HG03565 (cell line): ENCODE measurements around the gene PSMA8.
"Not testable (repeated sequence)": the region's sequence is repeated elsewhere in the genome, so short reads cannot be mapped to it uniquely, and the experiment has no call there.

Source experiments
- ATAC-seq: cut with Tn5 transposase; IDR thresholded peaks from one replicate; pipeline ENCODE4 v1.9.1; 2021; ENCODE audit warnings: mild to moderate bottlenecking, moderate library complexity; ENCODE audit not compliant: unreplicated experiment

PSMA8 gene

DNA sequence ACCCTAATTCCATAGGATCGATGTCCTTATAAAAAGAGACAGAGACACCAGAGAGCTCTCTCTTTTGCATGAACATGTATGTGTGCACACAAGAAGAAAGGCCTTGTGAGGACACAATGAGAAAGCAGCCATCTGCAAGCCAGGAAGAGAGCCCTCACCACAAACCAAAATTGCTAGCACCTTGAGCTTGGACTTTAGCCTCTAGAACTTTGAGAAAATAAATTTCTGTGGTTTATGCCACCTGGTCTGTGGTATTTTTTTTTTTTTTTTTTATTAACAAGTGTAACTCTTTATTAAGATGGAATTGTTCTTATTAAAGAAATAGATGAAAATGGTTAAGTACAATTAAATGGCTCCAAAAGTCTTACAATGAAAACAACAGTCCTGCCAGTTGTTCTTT lies 33.9 kb downstream of the PSMA8 start:
- ATAC-seq = peak; percentile 82

DNA sequence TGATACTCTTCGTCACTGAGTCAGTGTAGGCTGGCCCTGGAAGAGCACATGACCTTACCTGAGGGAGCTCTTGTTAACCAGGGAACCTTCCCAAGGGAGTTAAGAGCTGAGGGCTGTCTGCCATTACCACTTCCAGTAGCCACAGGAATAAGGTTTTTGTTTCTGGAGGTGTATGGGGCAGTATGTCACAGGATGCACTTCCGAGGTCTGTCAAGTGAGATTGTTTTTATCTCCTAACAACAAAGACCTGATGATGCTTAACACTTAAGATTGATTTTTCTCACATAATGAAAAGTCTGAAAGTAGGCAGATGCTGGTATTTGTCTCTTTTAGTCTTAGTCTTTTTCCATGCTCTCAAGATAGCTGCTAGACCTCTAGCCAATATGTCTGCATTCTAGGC lies 41.8 kb downstream of the PSMA8 start:
- ATAC-seq = no peak

DNA sequence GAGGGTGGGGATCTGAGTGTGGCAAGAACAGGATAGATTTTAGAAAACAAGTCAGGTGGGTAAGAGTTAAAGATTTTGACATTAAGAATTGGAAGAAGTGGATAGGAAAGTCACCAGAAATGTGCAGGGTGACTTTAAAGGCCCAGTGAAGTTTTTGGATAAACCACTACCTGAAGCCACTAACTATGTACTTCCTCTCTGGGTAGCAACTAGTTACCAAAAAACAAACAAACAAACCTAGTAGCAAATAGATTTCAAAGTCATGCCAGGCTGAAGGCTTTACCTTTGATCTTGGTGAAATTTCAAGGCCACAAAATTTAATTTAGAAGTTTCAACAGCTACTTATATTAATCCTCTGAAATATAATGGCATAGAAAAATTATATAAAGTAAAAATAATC lies 42.5 kb downstream of the PSMA8 start:
- ATAC-seq = no peak

DNA sequence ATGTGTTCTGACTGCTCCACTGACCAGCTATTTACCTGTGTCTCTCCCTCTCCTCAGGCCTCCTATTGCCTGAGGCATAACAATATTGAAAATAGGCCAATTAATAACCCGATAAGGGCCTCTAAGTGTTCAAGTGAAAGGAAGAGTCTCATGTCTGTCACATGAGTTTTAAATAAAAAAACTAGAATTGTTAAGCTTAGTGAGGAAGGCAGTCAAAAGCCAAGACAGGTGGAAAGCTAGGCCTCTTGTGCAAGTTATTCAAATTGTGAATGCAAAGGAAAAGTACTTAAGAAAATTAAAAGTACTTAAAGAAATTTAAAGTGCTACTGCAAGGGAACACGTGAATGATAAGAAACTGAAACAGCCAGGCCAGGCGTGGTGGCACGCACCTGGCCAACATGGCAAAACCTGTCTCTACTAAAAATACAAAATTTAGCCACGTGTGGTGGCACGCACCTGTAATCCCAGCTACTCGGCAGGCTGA lies 47.7 kb downstream of the PSMA8 start:
- ATAC-seq = peak; percentile 60

DNA sequence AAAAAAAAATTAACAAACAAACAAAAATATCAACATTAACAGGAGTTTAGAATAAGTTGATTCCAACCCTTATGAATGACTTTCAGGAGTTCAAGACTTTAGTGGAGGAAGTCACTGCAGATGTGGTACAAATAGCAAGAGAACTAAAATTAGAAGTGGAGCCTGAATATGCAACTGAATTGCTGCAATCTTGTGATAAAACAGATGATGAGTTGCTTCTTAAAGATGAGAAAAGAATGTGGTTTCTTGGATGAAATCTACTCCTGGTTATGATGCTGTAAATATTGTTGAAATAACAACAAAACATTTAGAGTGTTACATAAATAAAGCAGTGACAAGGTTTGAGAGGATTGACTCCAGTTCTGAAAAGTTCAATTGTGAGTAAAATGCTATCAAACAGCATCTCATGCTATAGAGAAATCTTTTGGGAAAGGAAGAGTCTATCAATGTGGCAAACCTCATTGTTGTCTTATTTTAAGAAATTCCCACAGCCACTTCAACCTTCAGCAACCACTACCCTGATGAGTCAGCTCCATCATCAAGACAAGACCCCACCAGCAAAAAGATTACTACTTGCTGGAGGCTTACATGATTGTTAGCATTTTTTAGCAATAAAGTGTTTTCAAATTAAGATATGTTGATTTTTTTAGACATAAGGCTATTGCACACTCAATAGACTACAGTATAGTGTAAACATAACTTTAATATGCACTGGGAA lies 49.9 kb downstream of the PSMA8 start:
- no peak for ATAC-seq

DNA sequence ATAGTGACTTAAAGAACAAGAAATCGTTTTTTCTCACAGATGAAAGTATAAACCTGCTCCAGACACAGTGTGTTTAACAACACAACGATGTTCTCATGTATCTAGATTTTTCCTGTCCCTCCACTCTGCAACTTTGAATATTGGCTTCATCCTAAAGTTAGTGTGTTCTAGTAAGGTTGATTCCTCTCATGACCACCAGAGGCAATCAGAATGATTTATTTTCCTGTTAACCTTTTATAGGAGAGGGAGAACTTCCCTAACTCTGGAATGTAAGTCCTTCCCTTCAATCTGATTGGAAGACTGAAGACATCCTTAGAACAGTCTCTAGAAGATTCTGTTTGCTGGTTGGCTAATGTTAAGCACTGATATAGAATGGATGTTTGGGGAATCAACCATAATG lies 51.6 kb downstream of the PSMA8 start:
- ATAC-seq = no peak

DNA sequence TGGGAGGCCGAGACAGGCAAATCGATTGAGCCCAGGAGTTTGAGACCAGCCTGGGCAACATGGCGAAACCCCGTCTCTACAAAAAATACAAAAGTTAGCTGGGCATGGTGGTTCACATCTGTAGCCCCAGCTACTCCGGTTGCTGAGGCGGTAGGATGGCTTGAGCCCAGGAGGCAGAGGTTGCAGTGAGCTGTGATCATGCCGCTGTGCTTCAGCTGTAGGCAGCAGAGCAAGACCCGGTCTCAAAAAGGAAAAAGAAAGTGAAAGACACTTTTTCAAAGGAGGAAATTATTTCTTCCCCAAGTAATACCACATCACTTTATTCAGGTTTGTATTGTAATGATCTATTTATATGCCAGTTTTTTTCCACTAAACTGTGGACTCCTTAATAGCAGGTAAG lies 56.8 kb downstream of the PSMA8 start:
- ATAC-seq = peak; percentile 89

DNA sequence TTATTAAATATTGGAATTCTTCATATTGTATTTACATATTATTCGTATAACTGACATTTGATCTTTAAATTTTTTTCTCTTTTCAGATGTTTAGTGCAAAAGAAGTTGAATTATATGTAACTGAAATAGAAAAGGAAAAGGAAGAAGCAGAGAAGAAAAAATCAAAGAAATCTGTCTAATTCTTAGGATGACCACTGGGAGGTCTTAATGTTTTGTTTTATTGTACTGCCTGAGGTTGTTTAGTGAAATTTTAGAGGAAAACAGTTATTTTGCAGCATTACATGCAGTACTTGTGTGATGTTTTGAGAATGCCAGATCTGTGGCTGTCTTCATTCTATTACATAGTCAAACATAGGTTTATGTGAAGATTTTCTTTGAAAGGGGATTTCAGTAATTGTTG lies 58.6 kb downstream of the PSMA8 start:
- no peak for ATAC-seq

DNA sequence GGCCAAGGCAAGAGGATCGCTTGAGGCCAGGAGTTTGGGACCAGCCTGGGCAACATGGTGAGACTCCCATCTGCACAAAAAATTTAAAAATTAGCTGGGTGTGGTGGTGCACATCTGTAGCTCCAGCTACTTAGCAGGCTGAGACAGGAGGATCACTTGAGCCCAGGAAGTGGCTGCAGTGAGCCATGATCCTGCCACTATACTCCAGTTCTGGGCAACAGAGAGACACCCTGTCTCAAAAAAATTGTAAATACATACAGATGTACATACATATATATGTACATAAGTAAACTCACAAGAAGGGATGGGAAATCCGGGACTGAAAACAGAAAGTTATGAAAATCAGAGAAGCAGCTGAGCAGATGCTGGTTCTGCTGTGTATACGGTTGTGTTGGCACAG lies 62.9 kb downstream of the PSMA8 start:
- ATAC-seq = no peak

DNA sequence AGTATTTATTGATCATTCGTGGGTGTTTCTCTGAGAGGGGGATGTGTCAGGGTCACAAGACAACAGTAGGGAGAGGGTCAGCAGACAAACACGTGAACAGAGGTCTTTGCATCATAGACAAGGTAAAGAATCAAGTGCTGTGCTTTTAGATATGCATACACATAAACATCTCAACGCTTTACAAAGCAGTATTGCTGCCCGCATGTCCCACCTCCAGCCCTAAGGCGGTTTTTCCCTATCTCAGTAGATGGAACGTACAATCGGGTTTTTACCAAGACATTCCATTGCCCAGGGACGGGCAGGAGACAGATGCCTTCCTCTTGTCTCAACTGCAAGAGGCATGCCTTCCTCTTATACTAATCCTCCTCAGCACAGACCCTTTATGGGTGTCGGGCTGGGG lies 68.3 kb downstream of the PSMA8 start:
- not testable (repeated sequence) for ATAC-seq

DNA sequence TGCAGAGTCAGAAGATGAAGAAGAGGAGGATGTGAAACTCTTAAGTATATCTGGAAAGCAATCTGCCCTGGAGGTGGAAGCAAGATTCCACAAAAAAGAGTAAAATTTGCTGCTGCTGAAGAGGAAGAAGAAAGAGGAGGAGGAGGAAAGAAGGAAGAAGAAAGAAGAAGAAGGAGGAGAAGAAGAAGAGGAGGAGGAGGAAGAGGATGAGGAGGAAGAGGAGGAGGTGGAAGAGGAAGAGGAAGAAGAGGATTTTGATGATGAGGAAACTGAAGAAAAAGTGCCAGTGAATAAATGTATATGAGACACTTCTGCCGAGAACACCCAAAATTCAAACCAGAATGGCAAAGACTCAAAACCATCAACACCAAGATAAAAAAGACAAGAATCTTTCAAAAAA lies 71.6 kb downstream of the PSMA8 start:
- no peak for ATAC-seq

DNA sequence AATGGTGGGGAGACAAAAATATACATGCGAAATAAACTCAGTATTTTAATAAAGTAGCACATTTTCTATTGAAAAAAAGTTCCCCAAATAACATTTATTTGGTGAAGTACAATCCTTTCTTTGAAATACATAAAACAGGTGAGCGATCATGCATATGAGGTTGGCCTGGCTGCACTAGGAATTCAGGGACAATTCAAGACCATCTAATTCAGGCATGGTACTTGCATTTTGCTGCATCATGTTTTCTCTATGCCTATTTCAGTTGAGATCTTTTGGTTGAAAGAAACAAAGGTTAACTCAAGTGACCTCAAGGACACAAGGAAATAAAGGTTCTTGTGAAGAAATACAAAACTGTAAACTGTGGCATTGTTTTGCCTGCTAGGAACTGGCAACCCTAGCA lies 72.8 kb downstream of the PSMA8 start:
- no peak for ATAC-seq

DNA sequence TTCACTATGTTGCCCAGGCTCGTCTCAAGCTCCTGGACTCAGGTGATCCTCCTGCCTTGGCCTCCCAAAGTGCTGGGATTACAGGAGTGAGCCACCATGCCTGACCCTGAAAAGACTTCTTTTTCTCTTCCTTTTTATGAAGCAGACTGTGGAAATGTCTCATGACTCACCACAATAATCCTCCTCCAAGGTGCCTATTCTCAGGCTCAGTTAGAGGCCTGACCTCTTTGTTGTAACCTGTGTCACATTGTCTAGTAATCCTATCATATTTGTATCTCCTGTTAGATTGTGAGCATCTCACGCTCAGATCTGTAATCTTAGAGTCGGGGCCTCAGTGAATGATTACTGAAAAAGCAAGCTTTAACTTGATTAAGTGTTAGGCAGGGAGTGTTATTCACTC lies 74.3 kb downstream of the PSMA8 start:
- no peak for ATAC-seq

DNA sequence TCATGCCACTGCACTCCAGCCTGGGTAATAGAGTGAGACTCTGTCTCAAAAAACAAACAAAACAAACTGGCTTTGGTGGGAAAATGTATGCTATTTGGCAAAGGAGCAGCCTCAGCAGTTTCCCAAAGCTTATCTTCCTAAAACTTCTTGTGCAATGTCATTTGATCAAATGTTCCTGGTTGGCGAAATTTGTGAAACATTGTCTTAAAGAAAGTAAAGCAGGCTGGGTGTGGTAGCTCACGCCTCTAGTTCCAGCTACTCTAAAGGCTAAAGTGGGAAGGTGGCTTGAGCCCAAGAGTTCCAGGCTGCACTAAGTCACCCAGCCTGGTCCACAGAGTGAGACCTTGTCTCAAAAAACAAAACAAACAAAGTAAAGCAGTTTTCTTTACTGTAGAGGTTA lies 75.3 kb downstream of the PSMA8 start:
- ATAC-seq = no peak

DNA sequence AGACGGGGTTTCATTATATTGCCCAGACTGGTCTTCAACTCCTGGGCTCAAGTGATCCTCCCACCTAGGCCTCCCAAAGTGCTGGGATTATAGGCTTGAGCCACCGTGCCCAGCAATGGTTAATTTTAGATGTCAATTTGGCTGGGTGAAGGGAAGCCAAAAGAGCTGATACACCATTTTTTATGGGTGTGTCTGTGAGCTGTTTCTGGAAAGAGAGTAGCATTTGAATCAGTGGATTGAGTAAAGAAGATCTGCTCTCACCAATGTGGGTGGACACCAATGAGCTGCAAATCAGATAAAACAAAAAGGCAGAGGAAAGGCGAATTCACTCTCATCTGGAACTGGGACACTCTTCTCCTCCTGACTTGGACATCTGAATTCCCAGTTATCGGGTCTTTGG lies 76.5 kb downstream of the PSMA8 start:
- no peak for ATAC-seq

DNA sequence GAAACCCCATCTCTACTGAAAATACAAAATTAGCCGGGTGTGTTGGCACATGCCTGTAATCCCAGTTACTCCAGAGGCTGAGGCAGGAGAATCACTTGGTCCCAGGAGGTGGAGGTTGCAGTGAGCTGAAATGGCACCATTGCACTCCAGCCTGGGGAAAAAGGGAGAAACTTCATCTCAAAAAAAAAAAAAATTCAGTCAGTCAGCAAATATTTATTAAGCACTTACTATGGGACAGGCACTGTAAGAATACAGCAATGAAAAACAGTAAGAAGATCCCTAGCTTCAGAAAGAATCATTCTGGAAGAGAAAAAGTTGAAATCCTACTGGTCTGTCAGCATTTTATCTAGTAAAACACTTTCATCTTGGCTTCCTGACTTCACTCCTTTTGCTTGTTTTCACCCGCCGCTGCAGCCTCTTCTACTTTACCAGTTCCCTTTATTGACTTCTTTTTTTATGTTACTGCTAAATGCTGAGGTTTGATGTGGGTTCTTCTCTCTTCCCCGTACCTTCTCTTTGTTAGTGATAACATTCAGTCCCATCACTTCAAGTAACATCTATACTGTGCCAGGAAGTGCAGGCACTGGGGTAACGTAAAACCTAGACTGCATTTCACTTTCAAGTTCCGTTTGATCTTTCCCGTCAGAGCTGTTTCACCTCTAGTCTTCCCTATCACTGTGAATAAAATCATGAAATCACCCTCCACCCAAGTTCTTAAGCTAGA lies 81.7 kb downstream of the PSMA8 start:
- peak; percentile 94 for ATAC-seq

DNA sequence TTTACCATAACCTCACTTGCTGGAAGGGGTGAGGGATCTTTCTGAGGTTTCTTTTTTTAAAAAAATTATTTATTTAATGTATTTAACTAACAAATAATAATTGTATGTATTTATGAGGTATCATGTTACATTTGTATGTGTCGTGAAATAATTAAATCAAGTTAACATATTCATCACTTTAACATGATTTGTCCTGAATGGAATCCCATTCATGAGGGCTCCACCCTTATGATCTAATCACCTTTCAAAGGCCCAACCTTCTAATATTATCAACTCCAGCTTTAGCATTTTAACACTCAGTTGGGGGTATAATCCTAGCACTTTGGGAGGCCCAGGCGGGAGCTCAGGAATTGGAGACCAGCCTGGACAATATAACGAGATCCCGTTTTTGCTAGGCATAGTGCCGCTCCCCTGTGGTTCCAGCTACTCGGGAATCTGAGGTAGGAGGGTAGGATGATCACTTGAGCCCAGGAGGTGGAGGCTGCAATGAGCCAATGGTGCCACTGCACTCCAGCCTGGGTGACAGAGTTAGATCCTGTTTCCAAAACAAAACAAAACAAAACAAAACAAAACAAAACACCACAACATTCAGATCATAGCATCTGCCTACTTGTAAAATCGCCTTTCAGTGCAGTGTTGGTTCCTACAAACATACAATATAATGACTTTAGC lies 91.5 kb downstream of the PSMA8 start:
- no peak for ATAC-seq

DNA sequence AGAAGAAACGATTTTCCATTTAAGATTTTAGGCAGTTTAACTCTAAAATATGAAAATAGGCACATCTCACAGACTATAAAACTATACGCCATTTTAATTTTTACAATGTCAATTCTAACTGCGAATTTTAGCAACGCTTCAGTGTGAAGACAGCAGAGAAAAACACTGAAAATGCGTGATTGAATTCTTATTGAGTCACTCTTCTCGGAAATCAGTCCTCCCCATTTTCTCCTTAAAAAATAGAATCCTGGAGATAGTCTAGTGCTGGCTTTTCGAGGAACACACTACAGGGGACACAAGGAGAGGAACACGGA lies 92.2 kb downstream of the PSMA8 start:
- ATAC-seq = no peak

DNA sequence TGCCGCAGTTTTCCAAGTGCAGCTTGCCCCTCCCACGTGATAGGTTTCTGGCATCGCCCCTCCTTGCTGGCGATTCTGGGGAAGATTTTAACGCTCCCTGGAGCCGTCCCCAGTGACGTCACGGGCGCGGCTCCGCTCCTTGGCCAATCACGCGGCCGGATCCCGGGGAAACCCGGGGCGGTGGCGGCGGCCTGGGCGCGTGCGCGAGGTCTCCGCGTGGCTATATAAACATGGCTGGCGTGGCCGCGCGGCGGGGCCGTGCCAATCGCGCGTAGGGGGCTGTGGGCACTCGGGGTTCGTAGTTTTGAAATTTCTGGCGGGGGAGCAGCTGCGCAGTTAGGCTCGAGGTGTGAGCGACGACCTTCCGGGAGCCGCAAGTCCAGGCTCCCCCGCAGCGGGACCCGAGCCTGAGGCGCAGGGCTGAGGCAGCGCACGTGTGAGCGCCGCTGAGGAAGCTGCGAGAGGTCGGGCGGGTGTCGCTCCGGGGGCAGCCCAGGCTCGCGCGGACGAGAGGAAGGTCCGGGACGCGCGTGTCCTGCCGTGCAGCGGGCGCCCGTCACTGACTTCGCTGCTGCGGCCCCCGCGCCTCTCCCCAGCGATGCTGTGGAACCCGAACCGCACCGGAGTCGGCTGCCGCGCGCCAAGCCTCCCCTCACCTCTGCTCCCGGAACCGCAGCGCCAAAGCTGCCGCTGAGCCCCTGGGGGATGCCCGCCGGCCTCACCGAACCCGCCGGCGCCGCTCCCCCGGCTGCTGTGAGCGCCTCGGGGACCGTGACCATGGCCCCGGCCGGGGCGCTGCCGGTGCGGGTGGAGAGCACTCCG lies 92.8 kb downstream of the PSMA8 start, which contains the start of gene TAF4B:
Gene TAF4B (plus strand): TSS at position 217 of the 822 bp plus-strand sequence. CDS start 489 bp downstream, at position 706.
- ATAC-seq = peak; percentile 78

DNA sequence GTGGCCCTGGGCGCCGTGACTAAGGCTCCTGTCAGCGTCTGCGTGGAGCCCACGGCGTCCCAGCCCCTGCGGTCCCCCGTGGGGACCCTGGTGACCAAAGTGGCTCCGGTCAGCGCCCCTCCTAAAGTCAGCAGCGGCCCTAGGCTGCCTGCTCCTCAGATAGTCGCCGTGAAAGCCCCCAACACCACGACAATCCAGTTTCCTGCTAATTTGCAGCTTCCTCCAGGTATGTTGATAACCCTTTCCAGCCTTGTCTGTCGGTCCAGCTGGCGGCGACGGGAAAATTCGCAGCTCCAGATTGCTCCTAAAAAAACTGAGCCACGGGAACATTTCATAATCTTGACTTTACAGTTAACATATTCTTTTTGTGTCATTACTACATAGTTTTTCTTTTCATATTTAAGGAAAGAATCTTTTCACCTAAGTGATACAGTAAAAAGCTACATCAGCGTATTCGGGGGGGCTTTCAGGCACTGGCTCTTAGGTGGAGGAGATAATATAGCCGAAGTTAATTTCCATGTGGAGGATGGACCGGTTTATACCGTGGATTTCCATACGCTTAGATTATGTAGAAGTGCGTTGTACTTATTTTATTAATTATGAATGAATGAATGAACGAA lies 93.5 kb downstream of the PSMA8 start:
- ATAC-seq = no peak
